GM21423 (cell line): ENCODE measurements around the gene ANKRD1.

Experiments used
- ATAC-seq: cut with Tn5 transposase; IDR thresholded peaks from one replicate; pipeline ENCODE4 v1.9.1; 2021; ENCODE audit warnings: mild to moderate bottlenecking, moderate library complexity; ENCODE audit not compliant: unreplicated experiment

The ANKRD1 gene

DNA sequence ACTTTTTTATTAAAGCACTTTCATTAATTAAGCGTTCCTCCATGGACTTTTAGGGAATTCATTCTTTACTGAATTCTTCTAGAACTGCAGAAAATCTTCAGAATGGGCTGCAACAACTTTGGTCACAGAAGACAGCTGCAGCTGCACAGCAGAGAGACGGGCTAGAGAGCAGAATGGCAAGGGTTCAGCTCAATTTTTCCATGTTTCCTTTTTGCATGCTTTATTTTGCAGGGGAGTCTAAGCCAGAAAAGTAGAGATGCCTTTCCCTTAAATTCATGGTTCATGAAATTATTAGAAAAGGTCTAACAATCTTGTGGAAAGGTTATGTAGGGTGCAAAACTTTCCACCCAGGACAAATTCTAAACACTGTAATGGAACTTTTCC is 15.4 kb upstream of the ANKRD1 start:
- no peak for ATAC-seq

GRCh38 chr10:90935581-90936275 is 14.8 kb upstream of the ANKRD1 start:
- ATAC-seq, result no peak

- no peak for ATAC-seq
Measured at GRCh38 chr10:90930971-90931871, 10.3 kb upstream of the ANKRD1 start.

- ATAC-seq, result no peak
Measured at GRCh38 chr10:90930070-90930837, 9.4 kb upstream of the ANKRD1 start.

GRCh38 chr10:90929179-90929578 is 8.3 kb upstream of the ANKRD1 start:
- no peak for ATAC-seq

GRCh38 chr10:90927293-90927692 is 6.4 kb upstream of the ANKRD1 start:
- ATAC-seq, result no peak

DNA sequence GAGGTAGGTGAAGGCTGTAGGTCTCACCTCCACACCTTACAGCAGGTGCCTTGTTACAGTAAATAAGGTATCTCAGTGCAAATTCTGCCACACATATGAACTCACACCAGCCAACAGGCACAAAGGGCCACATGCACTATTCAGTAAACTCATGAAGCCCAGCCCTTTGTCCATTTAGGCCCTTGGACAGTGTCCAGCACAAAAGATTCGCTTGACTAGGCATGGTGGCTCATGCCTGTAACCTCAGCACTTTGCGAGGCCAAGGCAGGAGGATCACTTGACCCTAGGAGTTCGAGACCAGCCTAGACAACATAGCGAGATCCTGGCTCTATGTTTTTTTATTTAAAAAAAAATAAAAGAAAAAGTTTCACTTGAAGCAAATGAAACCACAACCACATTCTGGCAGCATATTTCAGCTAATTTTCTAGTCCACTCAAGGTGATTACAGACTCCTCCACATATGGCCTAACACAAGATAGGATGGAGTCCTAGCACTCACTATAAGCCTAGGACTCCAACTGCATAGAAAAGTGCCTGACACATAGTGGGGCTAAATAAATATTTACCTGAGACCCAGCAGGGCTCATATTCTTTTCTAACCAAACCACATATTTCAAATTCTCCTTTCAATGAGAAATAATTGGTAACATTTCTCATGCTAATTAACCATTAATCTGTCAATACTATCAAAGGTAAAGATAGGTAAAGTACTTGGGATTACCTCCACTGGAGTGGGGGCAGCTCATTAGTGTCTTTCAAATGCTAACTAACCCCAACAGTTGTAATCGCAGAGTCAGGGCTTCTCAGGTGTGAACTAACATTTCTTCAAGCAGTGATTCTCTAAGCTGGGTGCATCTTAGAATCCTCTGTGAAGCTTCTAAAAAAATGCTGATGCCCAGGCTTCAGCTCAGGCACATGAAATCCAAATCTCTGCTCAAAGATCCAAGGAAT is 4.5 kb upstream of the ANKRD1 start:
- no peak for ATAC-seq

DNA sequence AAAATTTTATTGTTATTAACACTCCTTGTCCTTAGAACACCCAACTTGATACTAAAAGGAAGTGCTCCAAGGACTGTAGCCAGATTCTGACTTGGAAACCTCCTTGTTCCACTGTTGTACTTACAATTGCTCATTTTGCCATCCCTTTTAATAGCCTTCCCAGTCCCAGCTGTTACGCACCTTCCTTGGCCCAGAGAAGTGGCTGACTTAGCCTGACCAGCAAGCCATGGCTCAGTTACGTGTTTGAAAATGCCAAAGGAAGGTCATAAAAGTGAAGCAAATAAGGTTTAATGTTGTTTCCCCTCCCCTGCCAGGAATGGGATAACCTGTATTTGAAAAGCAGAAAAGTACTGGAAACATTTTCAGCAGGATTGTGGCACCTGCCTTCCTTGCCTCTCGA is 3.7 kb upstream of the ANKRD1 start:
- ATAC-seq, result no peak

- no peak for ATAC-seq
Measured at GRCh38 chr10:90923111-90923731, 2.3 kb upstream of the ANKRD1 start.

DNA sequence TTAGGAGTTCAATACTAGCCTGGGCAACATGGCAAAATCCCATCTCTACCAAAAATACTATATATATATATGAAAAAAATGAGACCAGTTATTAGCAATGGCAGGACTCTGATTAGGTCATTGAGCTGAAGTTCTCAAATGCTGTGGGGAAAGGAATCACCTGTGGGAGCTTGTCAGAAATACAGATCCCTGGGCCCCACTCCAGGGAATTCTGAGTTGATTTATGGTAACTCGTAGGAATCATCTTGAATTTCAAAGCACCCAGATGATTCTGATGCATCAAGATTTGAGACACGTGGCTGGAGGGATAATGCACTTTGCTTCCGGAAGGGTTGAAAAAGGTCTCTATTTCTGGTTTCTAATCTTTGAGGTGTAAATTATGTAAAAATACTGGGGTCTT is 1.0 kb upstream of the ANKRD1 start:
- ATAC-seq, result no peak

DNA sequence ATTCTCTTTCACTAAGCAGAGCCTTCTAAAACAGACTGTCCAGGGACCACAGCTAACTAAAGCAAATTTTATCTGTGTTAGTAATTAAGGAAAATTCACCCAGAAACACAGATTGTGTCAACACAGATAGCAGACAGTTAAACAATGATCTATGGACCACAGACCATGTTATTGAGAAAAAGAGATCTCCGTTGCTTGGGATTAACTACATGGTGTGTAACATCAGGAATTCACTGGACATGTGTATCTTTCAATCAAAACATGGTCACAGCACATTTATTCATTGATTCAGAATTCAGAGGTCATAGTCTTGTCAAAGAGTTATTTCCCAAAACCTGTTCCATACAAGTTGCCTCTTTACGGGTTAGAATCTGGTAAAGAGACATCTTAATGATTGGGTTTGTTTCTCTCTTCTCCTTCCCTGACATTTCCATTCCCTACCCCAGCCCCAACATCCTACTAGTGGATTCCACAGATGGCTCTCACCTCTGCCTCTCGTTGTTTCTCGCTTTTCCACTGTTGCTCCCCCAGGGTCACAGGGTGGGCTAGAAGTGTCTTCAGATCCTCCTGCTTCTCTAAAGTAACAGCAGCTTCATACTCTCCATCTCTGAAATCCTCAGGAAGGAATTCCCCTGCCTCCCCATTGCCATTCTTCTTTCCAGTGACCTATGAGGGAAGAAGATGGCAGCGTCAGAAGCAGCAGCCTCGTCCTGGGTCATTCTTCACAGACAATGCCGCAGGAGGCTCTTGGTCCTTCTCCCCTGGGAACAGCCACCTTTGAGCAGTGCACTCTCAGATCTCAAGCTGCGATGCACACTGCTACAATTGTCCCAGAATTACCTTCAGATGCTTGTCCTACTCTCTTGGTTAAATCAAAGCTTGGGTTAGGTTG is 958 bp downstream of the ANKRD1 start:
- ATAC-seq, result no peak

GRCh38 chr10:90917968-90918318 is 2.9 kb downstream of the ANKRD1 start:
- no peak for ATAC-seq

- ATAC-seq, result no peak
Measured at GRCh38 chr10:90917238-90917967, 3.5 kb downstream of the ANKRD1 start.

GRCh38 chr10:90916392-90917237 is 4.3 kb downstream of the ANKRD1 start:
- ATAC-seq, result no peak

DNA sequence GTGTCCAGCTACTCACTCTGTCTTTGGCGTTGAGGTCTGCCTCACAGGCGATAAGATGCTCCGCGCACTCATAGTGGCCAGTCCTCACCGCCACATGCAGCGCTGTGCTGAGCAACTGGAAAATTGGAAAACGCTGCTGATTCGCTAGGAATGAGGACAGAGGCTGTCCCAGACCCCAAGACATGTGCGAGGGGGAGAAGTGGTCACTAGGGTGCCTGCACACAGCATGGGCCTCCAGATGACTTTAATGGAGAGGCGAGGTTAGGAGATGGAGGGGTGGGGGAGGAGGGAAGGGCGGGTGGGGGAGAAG is 5.2 kb downstream of the ANKRD1 start:
- ATAC-seq, result no peak

GRCh38 chr10:90914992-90915765 is 5.7 kb downstream of the ANKRD1 start:
- no peak for ATAC-seq
